ENCODE data around the gene MFAP3L.
"Not testable (repeated sequence)": the region's sequence is repeated elsewhere in the genome, so short reads cannot be mapped to it uniquely, and the experiment has no call there.

MFAP3L gene

GRCh38 chr4:170026253-170027021 lies at the start of gene MFAP3L:
Gene MFAP3L (minus strand): TSS chr4:170026395. CDS start chr4:170005877, 20,518 bp downstream.
- peak; percentile 81 for DNase-seq (ENCODE audit: low spot score)

- DNase-seq (ENCODE audit: low spot score): no peak
Observed at GRCh38 chr4:170071196-170071595, 45.0 kb upstream of the MFAP3L start.

- DNase-seq (ENCODE audit: low spot score): no peak
Observed at GRCh38 chr4:170068438-170069128, 42.4 kb upstream of the MFAP3L start.

- no peak for DNase-seq (ENCODE audit: low spot score)
Observed at GRCh38 chr4:170059421-170059820, 33.2 kb upstream of the MFAP3L start.

- no peak for DNase-seq (ENCODE audit: low spot score)
Observed at GRCh38 chr4:170058826-170059225, 32.6 kb upstream of the MFAP3L start.

- no peak for DNase-seq (ENCODE audit: low spot score)
Observed at GRCh38 chr4:170057866-170058265, 31.7 kb upstream of the MFAP3L start.

- DNase-seq (ENCODE audit: low spot score): no peak
Observed at GRCh38 chr4:170052919-170053318, 26.7 kb upstream of the MFAP3L start.

GRCh38 chr4:170051402-170051801 lies 25.2 kb upstream of the MFAP3L start:
- no peak for DNase-seq (ENCODE audit: low spot score)

GRCh38 chr4:170049766-170050165 lies 23.6 kb upstream of the MFAP3L start:
- DNase-seq (ENCODE audit: low spot score): no peak

- peak; percentile 44 for DNase-seq (ENCODE audit: low spot score)
Observed at GRCh38 chr4:170047771-170048354, 21.7 kb upstream of the MFAP3L start.

- not testable (repeated sequence) for DNase-seq (ENCODE audit: low spot score)
Observed at GRCh38 chr4:170046156-170046555, 20.0 kb upstream of the MFAP3L start.

GRCh38 chr4:170040031-170040680 lies 14.0 kb upstream of the MFAP3L start:
- no peak for DNase-seq (ENCODE audit: low spot score)

- DNase-seq (ENCODE audit: low spot score): no peak
Observed at GRCh38 chr4:170038769-170039168, 12.6 kb upstream of the MFAP3L start.

- no peak for DNase-seq (ENCODE audit: low spot score)
Observed at GRCh38 chr4:170038232-170038631, 12.0 kb upstream of the MFAP3L start.

- DNase-seq (ENCODE audit: low spot score): no peak
Observed at GRCh38 chr4:170037481-170037880, 11.3 kb upstream of the MFAP3L start.

GRCh38 chr4:170035845-170036244 lies 9.7 kb upstream of the MFAP3L start:
- DNase-seq (ENCODE audit: low spot score): no peak

GRCh38 chr4:170035231-170035630 lies 9.0 kb upstream of the MFAP3L start:
- DNase-seq (ENCODE audit: low spot score): no peak

- no peak for DNase-seq (ENCODE audit: low spot score)
Observed at GRCh38 chr4:170033999-170034398, 7.8 kb upstream of the MFAP3L start.

GRCh38 chr4:170030121-170030520 lies 3.9 kb upstream of the MFAP3L start:
- peak; percentile 32 for DNase-seq (ENCODE audit: low spot score)

GRCh38 chr4:170027181-170027829 lies 1.1 kb upstream of the MFAP3L start:
- peak; percentile 89 for DNase-seq (ENCODE audit: low spot score)

- DNase-seq (ENCODE audit: low spot score): no peak
Observed at GRCh38 chr4:170025523-170026252, 507 bp downstream of the MFAP3L start.

Data from SW480 (cell line).